Thoracic aorta (tissue), 2 donors: Measurements from ENCODE around the gene DTWD2. TPM values are rescaled to one million over a fixed set of nuclear protein-coding genes. Genes with fewer than 3 reads are reported as not detected.

ENCODE experiments used
- ATAC-seq: fragments of 150-250 bp; one replicate; pipeline ENCODE4 v1.8.0; 2017; ENCODE audit warnings: low read depth; ENCODE audit not compliant: insufficient number of reproducible peaks, low FRiP score
- DNase-seq: peaks from one replicate; pipeline ENCODE4 v3.0.0-alpha.2; 2020; ENCODE audit warnings: low spot score
- H3K27ac ChIP-seq, 2 donors: fragments of 200-600 bp; sonication (generic); 1 replicate in 1 of 2; 2 replicates in 1 of 2; pipeline ENCODE4 v1.5.1; 2016; ENCODE audit warnings: mild to moderate bottlenecking in 2 of 2, moderate library complexity in 2 of 2
- H3K27me3 ChIP-seq: fragments of 200-600 bp; sonication (generic); replicated peaks from 2 replicates; pipeline ENCODE4 v1.6.0; 2016; ENCODE audit warnings: mild to moderate bottlenecking; ENCODE audit not compliant: insufficient read depth
- H3K36me3 ChIP-seq: fragments of 200-600 bp; sonication (generic); one replicate; pipeline ENCODE4 v1.5.1; 2016
- H3K4me1 ChIP-seq, 2 donors: fragments of 200-600 bp; sonication (generic); 1 replicate in 1 of 2; 2 replicates in 1 of 2; pipeline versions ENCODE4 v1.5.1 to v1.6.0; 2016; ENCODE audit warnings: low read depth in 2 of 2, mild to moderate bottlenecking in 1 of 2; ENCODE audit not compliant: control insufficient read depth in 1 of 2
- H3K4me3 ChIP-seq: fragments of 200-600 bp; sonication (generic); 2 replicates; pipeline ENCODE4 v1.5.1; 2016; ENCODE audit warnings: mild to moderate bottlenecking
- H3K9me3 ChIP-seq: fragments of 200-600 bp; sonication (generic); 2 replicates; pipeline ENCODE4 v1.5.1; 2016
- total RNA-seq, 2 donors: library from RNA; depleted of rRNA; stranded (reverse); fragments of >200 nt; gene quantifications; one replicate each; pipeline versions ENCODE4 v1.1.0 to v1.2.3, GENCODE V29; 2016
- TF ChIP-seq, protein P1 (sequence below): fragments of 200-600 bp; sonication (generic); IDR thresholded peaks from one replicate; pipeline ENCODE4 v1.5.1; 2019; ENCODE audit warnings: antibody characterized with exemption

DTWD2 gene
- total RNA-seq, 2 donors from 2014 or later: 5.0 to 8.7 TPM

DNA sequence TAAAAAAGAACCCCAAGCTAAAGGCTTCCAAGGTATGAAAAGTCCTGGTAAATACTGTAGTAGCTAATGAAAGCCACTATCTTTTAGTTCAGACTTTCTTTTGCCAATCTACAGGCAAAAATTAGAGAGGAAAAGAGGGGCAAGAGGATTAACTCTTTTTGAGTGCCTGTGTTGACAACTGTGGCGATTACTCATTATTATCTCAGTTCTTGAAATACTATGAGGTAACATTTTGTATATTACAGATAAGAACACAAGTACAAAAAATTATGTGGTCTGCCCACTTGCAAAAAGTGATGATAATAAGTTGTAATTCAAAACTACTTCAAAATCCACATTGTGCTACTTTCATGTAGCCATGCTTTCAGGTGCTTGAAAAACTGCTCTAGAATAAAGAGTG lies 144.0 kb downstream of the DTWD2 start:
- no peak overlapping the region for H3K4me3 ChIP-seq

DNA sequence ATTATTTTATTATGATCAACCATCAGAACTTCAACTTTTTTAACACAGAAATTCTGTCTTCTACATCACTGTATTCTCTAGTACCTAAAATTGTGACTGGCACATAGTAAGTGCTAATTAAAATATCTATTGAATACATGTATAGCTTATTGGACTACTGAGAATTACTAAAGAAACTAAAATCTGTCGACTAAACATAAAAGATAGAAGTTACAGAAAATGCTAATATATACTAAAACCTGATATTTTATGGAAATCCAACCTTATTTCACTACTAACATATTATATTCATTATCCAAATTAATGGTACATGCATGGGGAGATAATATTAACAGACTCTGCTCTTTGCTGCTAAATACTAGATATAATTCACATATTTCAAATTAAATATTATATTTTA lies 153.6 kb downstream of the DTWD2 start:
- no peaks in the 10 kb centered on the region for H3K9me3 ChIP-seq
- no peak for DNase-seq
- no peaks in the 10 kb centered on the region for H3K4me1 ChIP-seq
- H3K4me3 ChIP-seq: no peak overlapping the region
- H3K27ac ChIP-seq: no peak overlapping the region
- no peak for ATAC-seq
- TF ChIP-seq, protein P1, sequence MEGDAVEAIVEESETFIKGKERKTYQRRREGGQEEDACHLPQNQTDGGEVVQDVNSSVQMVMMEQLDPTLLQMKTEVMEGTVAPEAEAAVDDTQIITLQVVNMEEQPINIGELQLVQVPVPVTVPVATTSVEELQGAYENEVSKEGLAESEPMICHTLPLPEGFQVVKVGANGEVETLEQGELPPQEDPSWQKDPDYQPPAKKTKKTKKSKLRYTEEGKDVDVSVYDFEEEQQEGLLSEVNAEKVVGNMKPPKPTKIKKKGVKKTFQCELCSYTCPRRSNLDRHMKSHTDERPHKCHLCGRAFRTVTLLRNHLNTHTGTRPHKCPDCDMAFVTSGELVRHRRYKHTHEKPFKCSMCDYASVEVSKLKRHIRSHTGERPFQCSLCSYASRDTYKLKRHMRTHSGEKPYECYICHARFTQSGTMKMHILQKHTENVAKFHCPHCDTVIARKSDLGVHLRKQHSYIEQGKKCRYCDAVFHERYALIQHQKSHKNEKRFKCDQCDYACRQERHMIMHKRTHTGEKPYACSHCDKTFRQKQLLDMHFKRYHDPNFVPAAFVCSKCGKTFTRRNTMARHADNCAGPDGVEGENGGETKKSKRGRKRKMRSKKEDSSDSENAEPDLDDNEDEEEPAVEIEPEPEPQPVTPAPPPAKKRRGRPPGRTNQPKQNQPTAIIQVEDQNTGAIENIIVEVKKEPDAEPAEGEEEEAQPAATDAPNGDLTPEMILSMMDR: no peak
- no peaks in the 10 kb centered on the region for H3K27me3 ChIP-seq
- H3K36me3 ChIP-seq: no peaks in the 10 kb centered on the region

More for the DNA sequence above, 144.0 kb downstream of the DTWD2 start:
- Histone ChIP-seq H3K4me1 (no peaks in the 10 kb centered on the region), H3K27me3 (no peaks in the 10 kb centered on the region), H3K9me3 (no peaks in the 10 kb centered on the region), H3K36me3 (no peaks in the 10 kb centered on the region), H3K27ac (no peak overlapping the region)
- DNase-seq (no peak), ATAC-seq (no peak)
- TF ChIP-seq, protein P1: no peak

DNA sequence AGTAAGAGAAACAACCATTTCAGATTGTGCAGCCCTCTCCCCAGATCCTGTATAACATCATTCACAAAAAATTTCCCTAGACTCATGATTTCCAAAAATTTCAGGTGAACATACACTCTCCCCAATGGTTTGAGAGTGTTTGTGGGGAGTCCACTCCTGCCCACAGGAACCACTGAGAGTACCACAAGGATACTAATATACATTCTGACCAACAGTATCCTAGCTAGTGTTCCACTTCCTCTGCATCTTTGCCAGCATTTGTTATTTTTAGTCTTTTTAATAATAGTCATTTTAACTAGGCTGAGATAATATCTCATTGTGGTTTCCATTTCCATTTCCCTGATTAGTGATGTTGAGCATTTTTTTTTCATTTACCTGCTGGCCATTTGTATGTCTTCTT lies 155.4 kb downstream of the DTWD2 start:
- H3K27me3 ChIP-seq: no peaks in the 10 kb centered on the region
- TF ChIP-seq, protein P1: no peak
- H3K27ac ChIP-seq: no peak overlapping the region
- no peak overlapping the region for H3K4me3 ChIP-seq
- H3K4me1 ChIP-seq: no peaks in the 10 kb centered on the region
- no peaks in the 10 kb centered on the region for H3K36me3 ChIP-seq
- H3K9me3 ChIP-seq: no peaks in the 10 kb centered on the region
- no peak for ATAC-seq
- DNase-seq: no peak

DNA sequence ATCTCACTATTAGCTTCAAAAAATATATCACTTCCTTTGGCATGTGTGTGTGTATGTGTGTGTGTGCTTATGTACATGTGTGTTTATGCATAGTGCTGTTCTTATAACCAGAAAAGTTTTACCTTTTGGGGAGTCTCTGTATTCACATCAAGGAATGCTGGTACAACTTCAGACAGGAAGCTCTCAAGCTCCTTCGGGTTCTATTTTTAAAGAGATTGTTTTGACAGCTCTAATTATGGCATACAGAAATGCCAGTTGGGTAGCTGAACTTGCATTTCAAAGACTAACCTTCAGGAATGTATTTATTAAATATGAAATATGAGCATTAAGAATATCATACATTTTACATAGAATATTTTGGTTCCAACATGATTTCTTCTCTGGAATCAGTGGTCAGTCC lies 163.1 kb downstream of the DTWD2 start:
- Histone ChIP-seq H3K27me3 (no peaks in the 10 kb centered on the region), H3K4me3 (no peak overlapping the region), H3K27ac (no peak overlapping the region), H3K9me3 (no peaks in the 10 kb centered on the region), H3K36me3 (no peaks in the 10 kb centered on the region), H3K4me1 (peaks cover 0 to 6% of the 10 kb centered on the region in 2 donors)
- DNase-seq: no peak
- TF ChIP-seq, protein P1: no peak
- ATAC-seq: no peak

DNA sequence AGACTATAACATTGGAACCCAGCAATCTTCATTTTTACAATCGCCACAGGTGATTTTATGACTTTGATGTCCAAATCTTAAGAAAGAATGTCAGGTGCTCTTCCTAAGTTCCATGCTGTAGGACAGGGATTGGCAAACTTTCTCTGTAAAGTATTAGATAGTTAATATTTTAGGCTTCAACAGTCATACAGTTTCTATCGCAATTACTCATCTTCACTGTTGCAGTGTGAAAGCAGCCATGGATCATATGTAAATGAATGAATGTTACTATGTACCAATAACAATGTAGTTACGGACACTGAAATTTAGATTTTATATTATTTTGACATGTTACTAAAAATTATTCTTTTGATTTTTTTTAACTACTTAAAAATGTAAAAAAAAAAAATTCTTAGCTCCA lies 169.7 kb downstream of the DTWD2 start:
- H3K9me3 ChIP-seq: peaks cover 3% of the 10 kb centered on the region
- no peak for DNase-seq
- no peaks in the 10 kb centered on the region for H3K27me3 ChIP-seq
- H3K27ac ChIP-seq: no peak overlapping the region
- TF ChIP-seq, protein P1: no peak
- no peaks in the 10 kb centered on the region for H3K4me1 ChIP-seq
- no peak overlapping the region for H3K4me3 ChIP-seq
- ATAC-seq: no peak
- H3K36me3 ChIP-seq: no peaks in the 10 kb centered on the region
